Measurements from ENCODE around the gene UGT1A6.
"Not testable (repeated sequence)": the region's sequence is repeated elsewhere in the genome, so short reads cannot be mapped to it uniquely, and the experiment has no call there.

The UGT1A6 gene

GRCh38 chr2:233692648-233693047 is at the start of gene UGT1A6:
UGT1A6 (plus strand) TSS chr2:233692890; CDS start chr2:233693005, 115 bp downstream.
- DNase-seq = no peak

- no peak for DNase-seq
Observed at GRCh38 chr2:233643128-233643527, 49.6 kb upstream of the UGT1A6 start.

DNA sequence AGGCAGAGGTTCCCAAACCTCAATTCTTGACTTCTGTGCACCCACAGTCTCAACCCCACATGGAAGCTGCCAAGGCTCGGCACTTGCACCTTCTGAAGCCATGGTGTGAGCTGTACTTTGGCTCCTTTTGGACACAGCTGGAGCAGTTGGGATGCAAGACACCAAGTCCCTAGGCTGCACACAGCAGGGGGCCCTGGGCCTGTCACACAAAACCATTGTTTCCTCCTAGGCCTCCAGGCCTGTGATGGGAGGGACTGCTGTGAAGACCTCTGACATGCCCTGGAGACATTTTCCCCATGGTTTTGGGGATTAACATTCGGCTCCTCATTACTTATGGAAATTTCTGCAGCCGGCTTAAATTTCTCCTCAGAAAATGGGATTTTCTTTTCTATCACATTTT is 46.7 kb upstream of the UGT1A6 start:
- DNase-seq = not testable (repeated sequence)

- DNase-seq = no peak
Observed at GRCh38 chr2:233650981-233651380, 41.7 kb upstream of the UGT1A6 start.

- no peak for DNase-seq
Observed at GRCh38 chr2:233651430-233651829, 41.3 kb upstream of the UGT1A6 start.

DNA sequence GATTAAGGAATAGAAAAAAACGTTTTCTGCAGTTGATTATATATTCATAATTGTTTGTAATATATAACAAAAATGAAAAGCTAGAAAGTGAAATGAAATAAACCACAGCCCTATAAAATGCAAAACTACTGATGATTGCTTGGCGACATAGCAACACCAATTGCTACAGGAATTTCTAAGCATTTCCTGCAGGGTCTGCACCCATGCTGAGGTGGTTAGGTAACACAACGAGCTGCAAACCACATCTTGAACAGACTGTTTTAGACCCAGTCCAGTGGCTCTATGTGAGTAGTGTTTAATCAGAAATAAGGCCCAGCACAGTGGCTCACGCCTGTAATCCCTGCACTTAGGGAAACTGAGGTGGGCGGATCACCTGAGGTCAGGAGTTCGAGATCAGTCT is 38.2 kb upstream of the UGT1A6 start:
- no peak for DNase-seq

GRCh38 chr2:233655043-233655442 is 37.6 kb upstream of the UGT1A6 start:
- DNase-seq = no peak

DNA sequence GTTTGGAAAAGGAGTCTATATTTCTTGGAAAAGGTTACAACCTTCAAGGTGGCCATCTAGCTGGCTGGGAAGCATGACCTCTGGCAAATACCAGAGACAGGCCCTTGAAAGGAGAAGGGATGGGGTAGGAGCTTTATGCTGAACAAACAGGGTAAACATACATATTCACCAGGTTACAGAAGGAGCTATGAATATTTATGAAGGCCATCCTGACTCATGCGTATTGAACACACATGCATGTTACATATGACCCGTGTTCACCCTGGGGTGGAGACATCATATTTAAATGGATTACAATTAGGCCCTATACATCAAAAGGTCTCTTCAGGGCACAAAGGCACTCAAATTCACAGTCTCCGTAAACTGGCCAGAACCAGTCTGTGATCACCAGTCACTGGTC is 36.7 kb upstream of the UGT1A6 start:
- not testable (repeated sequence) for DNase-seq

- DNase-seq = no peak
Observed at GRCh38 chr2:233656443-233656842, 36.2 kb upstream of the UGT1A6 start.

DNA sequence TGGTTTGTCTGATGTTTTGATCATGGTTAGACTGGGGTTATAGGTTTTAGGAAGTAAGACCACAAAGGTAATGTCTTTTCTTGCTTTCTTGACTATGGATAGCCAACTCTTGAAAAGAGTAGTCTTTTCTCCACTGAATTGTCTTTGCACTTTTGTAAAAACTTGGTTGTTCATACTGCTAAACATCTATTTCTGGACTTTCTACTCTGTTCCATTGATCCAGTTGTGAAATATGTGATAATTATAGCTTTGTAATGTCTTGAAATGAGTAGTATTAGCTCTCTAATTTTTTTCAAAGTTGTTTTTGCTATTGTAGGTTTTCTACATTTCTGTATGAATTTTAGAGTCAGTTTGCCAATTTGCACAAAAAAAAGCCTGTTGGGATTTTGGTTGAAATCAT is 34.1 kb upstream of the UGT1A6 start:
- no peak for DNase-seq

GRCh38 chr2:233663911-233664310 is 28.8 kb upstream of the UGT1A6 start:
- no peak for DNase-seq

DNA sequence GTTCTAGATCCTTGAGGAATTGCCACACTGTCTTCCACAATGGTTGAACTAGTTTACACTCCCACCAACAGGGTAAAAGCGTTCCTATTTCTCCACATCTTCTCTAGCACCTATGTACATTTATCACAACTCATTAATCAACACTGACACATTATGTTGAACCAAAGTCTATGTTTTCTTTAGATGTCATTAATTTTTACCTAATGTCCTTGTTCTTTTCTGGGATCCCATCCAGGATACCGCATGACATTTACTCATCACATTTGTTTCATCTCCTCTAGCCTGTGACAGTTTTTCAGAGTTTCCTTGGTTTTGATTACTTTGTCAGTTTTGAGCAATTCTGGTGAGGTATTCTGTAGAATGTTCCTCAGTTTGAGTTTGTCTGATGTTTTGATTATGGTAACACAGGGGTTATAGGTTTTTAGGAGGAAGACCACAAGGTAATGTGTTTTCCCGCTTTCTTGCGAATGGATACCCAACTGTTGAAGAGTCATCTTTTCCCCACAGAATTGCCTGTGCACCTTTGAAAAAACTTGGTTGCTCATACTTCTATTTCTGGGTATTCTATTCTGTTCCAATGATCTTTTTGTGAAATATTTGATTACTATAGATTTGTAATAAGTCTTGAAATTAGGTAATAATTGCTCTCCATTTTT is 24.0 kb upstream of the UGT1A6 start:
- DNase-seq = no peak

DNA sequence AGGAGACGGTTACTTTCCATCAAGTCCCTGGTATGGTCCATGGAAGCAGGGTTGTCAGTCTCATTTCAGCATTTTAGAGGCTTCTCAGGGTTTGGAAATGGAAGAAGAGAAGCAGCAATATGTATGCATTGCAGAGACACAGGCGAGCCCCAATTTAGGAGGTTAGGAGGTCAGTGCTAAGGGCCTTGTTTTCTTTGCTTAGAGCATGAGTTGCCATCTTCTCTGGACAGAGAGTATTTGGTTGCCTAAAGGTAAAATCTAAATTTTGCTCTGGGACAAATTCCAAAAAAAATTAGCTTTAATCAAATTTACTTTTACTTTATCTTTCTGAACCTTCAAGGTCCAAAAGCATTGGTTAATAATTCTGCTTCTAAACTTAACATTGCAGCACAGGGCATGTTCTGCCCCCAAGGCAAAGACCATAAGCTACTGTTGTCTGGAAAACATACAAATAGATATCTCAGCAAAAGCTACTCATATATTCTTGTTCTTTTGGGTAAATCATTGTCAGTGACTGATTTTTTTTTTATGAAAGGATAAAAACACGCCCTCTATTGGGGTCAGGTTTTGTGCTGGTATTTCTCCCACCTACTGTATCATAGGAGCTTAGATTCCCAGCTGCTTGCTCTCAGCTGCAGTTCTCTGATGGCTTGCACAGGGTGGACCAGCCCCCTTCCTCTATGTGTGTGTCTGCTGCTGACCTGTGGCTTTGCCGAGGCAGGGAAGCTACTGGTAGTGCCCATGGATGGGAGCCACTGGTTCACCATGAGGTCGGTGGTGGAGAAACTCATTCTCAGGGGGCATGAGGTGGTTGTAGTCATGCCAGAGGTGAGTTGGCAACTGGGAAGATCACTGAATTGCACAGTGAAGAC is 21.2 kb upstream of the UGT1A6 start, which contains the start of gene UGT1A9:
Gene UGT1A9, plus strand, starts transcription at position 609 of the 872 bp plus-strand sequence. Its CDS starts 37 bp downstream, at position 646.
- no peak for DNase-seq

DNA sequence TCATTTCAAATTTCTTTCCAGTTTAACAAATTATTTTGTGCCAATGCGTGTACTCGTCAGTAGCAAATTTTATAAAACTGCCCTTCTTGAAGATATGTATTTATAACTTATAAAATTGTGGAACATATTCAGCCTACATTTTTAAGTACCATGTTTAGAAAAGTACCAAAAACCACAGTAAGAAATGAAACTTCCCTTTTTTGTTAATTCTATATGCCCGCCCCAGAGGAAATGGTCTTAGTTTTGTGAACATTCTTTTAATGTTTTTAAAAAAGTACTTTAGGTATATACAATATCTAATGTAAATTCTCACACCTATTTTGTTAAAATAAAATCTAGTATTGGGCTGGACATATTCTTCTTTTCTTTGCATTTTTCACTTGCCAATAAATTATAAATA is 19.8 kb upstream of the UGT1A6 start:
- DNase-seq = no peak

DNA sequence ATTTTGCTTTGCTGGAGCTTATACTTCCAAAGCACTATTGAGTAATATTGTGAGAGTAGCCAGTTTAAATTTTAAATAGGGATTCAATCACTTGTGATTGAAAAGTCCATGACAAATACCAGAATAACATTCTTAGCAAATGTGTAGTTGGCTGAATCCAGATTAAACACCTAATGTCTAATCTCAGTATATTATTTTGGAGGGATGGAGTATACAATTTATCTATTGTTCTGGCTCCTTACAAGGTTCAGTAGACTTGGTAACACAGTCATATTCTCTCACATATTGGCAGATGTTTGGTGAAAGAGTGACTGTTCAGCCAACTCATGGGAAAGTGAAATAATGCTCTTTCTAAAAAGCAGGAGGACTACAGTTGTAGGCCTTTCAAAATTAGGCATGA is 18.8 kb upstream of the UGT1A6 start:
- no peak for DNase-seq

GRCh38 chr2:233674314-233674713 is 18.4 kb upstream of the UGT1A6 start:
- no peak for DNase-seq

DNA sequence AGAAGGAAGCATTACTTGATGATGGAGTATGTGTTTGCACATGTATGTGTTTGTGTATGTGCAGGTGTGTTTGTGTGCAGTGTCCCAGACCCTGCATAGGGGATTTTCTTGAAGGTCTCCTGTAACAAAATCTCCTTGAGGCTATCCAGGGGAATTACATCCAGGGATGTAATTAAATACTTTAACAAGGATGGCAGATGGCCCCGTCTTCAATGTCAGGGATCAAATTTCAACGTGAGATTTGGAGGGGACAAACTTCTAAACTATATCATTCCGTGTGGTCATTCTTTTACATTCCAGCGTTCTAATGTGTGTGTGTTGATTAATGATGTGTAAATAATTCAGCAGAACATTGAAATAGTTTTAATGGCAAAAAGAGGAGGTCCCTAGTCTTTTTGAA is 17.7 kb upstream of the UGT1A6 start:
- DNase-seq = no peak

DNA sequence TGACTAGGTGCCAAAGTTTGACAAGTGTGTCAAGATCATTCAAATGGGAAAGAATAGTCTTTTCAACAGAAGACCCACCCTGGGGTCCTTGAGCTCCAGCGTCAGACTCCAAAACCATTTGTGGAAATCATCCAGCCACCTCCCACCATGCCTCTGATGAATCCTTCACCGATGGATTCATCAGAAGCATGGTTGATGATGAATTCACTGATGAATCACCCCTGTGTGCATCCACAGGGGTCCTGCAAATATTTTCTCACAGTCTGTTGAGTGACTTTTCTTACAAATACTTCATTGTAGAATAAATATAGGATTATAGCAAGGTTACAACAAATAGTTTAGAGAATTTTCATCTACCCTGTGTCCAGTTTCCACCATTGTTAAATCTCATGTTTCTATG is 16.6 kb upstream of the UGT1A6 start:
- DNase-seq = no peak

DNA sequence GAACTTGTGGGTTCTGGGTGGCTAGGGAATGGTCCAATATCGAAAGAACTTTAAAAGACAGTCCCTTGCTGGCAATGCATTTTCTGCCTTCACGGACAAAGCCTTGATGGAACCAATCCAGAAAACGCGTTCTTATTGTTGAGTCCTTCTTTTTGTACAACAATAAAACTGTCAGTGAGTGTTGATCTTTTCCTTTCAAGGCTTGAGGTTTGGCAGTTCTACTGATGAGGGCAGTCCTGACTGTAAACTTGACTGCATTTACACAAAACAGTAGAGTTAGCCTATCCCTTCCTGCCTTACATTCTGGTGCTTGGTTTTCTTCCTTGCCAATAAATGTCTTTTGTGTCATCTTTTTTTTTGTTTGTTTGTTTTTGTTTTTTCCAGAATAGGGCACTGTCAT is 13.5 kb upstream of the UGT1A6 start:
- DNase-seq = no peak

GRCh38 chr2:233680361-233681045 is 12.2 kb upstream of the UGT1A6 start:
- DNase-seq = no peak

GRCh38 chr2:233681521-233682099 is 11.1 kb upstream of the UGT1A6 start, which contains the start of gene UGT1A7:
UGT1A7 (plus strand) TSS chr2:233681901; CDS start chr2:233681938, 37 bp downstream.
- no peak for DNase-seq

DNA sequence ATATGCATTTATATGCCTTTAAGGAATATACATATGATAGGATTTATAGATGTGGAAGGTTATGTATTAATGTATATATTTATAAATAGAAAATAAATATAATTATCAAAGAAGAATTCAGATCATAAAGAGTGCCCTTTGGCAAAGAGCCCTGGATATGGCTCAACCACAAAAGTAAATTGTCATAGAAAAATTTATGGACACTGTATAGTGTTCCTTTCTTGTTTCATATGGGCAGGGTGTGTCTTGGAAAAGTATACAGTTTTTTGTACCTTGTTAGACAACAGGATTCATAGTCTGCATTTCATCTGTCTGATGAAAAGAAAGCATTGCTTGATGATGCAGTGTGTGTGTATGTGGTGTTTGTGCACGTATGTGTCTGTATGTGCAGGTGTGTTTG is 8.1 kb upstream of the UGT1A6 start:
- DNase-seq = no peak

- DNase-seq = no peak
Observed at GRCh38 chr2:233686928-233687327, 5.8 kb upstream of the UGT1A6 start.

Measured in NCI-H1694 (cell line).